HG03280 (cell line): ENCODE results near the gene RAB7B.

Experiments
- ATAC-seq: cut with Tn5 transposase; IDR thresholded peaks from one replicate; pipeline ENCODE4 v1.9.1; 2021; ENCODE audit warnings: mild to moderate bottlenecking, moderate library complexity; ENCODE audit not compliant: unreplicated experiment

The RAB7B gene

GRCh38 chr1:205950826-205951549 is 52.2 kb downstream of the RAB7B start:
- no peak for ATAC-seq

DNA sequence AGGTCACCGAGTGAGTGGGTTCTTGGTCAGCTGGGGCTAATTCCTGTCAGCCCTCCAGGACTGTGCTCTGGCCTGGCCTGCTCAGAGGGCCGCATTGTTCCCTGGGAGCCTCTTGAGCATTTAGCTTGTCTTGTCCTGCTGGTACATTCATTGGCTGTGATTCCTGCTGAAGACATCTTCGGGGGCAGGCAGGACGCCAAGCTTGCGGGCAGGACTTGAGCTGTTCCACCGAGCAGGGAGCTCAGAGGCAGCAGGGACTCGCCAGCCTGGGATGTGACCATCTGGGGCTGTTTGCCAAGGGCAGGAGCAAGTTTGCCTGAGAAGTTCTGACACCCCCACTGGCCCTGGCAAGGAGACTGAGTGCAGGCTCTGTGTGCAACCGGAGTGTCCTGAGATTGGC is 52.9 kb downstream of the RAB7B start:
- ATAC-seq, result no peak

GRCh38 chr1:205949753-205950152 is 53.4 kb downstream of the RAB7B start:
- ATAC-seq, result no peak

GRCh38 chr1:205948886-205949285 is 54.3 kb downstream of the RAB7B start:
- no peak for ATAC-seq

DNA sequence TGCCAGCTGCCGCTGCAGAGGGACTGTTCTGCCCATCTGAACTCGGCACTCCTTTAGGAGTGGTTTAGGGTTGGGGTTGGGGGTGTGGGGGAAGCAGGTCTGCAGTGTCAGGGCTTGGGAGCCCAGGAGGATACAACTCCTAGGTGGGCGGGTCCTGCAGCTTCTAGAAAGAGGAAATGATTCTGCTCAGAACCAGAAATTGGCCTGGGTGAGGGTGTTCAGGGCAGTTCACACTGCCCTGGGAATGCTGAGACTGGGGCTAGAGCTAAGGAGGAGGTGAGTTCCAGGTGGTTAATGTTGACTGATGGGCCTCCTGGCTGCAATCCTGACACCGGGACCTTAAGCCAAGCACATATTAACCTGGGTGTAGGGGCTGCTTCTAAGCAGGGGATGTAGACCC is 55.2 kb downstream of the RAB7B start:
- ATAC-seq, result no peak

DNA sequence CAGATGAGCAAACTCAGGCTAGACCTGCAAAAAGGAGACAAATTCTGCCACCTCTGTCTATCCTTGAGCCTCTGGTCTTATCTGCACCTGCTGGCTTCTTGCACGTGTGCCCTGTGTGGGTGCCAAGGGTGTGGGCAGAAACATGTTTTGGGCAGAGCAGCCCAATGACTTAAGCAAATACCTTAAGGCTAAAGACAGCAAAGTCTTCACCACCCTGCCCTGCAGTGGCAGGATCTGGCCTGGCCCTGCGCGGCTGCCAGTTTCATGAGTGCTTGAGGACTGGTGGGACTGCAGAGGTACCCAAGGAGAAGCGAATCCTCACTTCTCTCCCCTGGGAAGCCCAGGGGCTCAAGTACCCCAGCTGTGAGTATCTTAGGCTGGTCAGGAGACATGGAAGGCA is 56.2 kb downstream of the RAB7B start:
- no peak for ATAC-seq

GRCh38 chr1:205945069-205945468 is 58.1 kb downstream of the RAB7B start:
- ATAC-seq, result no peak

GRCh38 chr1:205944525-205944924 is 58.7 kb downstream of the RAB7B start:
- ATAC-seq, result no peak

DNA sequence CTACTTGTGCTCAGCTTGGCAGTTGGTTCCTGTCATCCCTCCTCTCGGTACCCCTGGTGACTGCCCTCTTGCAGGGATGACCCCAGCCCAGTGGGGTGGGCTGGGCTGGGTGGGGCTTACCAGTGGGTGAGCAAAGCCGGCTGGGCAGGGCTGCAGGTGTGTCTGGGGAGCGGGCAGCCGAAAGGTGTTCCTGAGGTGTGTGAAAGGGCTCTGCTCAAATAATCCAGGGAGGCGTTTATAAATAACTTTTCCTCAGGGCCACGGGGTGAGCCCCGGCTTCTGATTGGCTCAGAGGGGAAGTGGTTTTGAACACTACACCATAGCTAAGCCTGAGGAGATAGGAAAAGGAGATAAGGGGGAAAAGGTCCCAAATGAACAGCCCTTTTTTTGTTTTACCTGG is 60.0 kb downstream of the RAB7B start, which contains the start of gene SLC26A9:
Gene SLC26A9 (minus strand): TSS at position 212 of the 400 bp plus-strand sequence. CDS start 7,636 bp downstream, outside the sequence.
- ATAC-seq, result no peak

DNA sequence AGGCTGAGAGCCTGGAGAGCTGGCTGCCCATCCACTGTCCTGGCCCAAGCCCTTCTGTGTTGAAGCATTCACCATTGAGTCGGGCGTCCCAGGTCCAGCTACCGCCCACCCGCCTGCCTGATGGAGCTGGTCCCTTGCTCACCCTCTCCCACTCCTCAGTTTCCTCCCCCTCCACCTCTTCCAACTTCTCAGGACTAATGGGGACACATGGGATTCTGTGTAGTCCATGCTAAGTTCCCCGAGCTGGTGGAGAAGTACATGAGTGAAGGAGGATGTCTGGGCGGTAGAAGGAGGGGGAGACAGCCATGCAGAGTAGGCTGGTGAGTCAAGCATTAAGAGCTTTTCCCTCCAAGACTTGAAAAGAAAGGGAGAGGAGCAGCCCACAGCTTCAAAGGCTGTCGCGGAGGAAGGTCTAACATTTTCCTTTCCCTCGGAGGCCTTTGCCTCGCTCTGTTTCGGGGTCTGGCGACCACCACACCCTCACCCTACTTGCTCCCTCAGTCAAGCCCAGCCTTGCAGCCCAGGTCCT is 60.5 kb downstream of the RAB7B start:
- no peak for ATAC-seq

GRCh38 chr1:205940710-205941109 is 62.5 kb downstream of the RAB7B start:
- ATAC-seq, result no peak

DNA sequence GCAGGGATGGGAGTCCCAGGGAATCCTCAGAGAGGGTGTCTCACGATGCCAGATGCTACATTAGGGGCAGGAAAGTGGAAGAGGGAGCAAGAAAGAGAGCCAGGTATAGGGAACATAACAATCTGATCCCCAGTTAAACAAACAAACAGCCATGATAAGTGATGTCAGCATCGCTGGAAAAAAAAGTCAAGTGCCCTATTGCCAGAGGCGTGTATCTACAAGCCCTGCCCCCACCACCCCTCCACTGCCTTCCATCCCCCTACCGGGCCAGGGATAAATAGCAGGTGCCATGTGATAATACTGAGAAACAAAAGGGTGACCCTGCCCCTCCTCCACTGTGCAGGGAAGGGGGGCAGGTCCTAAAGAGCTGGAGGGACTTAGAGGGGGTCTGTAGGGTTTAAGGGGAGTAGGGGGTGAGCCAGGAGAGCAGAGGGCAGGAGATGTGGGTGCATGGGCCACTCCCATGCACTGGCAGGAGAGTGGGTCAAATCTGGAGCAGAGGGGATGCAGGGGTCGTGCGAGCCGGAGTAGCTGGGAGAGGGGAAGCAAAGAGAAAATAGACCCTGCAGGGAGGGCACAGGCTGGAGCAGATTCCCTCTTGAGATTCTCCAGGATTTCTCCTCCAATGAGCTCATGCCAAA is 63.4 kb downstream of the RAB7B start:
- ATAC-seq, result no peak

DNA sequence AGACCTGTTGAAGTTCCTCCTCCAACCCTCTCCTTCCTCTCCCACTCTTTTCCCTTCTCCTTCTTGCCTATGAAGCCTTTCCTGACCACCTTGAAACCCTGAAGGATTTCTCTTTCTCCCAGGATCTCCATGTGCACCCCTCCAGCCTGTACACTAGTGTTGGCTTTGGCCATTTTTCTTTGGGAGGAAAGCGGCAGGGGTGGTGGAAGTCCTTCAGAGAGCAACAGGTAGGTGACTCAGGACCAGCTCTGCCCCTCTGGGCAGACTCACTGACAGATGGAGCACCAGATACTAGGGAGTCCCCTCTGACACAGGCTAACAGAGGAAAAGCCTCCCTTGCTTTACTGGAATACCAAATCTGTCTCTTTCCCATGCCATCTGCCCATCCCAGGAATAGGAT is 64.5 kb downstream of the RAB7B start:
- ATAC-seq, result no peak

GRCh38 chr1:205936846-205937586 is 66.2 kb downstream of the RAB7B start:
- ATAC-seq, result no peak

DNA sequence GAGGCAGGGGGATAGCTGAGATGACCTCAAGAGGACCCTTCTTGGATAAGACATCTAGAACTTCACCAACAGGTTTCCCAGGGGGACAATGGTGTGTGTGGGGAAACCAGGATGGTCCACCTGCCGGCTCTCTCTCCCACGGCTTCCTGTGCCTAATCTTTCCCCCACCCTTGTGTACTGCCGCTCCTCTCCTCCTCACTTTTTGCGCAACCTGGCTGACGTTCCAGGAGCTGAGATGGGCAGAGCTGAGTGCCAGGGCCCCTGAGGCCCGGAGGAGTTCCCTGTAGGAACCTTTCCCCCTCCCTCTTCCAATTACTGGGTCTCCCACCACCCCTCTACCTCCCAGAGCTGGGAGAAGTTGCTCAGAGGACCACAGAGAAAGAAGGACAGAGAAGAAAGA is 66.9 kb downstream of the RAB7B start:
- no peak for ATAC-seq

DNA sequence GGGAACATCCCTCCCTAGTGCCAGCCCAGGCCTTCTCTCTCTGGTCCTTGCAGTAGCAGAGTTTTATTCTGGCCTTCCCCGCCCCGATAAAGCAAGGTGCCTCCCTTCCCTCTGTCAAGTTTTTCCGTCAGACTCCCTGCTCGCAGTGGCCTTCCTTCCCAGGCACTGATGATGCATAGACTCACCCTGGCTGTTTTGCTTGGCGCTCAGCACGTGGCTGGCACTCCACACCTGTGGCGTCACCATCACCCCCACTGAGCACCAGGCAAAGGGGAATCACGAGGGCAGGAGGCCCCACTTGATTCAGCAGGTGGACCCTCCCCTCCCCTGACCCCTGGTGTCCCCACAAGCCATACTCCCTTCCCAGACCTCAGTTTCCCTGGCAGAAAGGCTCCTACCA is 67.3 kb downstream of the RAB7B start:
- ATAC-seq, result no peak

DNA sequence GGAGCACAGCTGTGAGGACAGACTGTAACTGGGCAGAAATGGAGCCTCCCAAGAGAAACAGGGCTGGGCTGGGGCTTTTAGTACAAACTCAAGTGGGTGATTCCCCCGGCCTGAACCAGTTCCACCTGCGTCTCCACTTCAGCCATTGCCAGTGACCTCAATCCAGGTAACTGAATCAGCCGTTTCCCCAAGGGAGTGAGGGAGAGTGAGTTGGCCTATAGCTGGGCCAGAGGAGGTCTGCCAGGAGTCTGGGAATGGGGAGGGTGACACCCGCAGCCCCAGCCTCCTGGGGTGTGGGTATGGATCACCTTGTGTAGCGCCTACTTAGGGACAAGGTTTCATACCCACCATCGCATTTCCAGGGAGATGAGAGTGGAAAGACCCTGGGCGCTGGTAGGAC is 68.4 kb downstream of the RAB7B start:
- no peak for ATAC-seq

DNA sequence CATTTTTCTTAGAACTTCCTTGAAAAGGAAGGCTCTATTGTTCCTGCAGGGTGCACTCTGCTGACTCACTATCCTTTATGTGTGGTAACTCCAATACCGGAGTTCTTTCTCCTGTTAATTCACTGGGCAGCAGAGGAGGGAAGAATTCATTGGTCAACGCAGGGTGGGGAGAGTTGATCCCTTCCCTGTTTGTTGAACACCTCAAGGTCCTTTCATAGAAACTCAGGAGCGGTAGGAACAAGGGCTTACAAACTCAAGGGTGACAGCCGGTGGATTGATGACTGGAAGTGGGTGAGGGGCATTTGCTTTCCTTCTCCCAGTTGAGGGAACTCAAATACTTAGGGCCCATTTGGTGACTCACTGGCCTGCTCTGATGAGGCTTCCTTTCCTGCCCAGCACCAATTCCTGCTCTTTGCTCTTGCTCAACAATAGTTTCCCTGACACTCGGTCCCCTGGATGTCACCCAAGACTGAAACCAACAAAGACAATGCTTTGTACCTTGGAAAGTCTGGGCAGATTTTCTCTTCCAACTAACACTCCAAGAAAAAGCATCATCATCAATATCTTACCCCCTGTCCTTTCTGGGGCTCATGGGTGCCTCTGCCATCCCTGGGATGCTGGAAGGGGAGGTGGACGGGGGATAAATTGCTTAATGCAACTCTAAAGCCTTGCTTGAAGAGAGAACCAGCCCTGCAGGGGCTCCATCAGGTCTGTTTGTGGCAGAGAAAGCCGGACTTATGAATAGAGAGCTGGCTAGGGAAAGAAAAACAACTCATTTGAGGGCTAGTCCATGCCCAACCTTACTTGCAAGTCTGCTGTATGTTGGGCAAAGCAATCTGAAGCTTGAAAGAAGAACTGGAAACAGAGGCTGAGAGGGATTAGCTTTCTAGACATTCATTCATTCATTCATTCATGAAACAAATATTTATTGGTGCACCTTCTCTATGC is 69.2 kb downstream of the RAB7B start:
- ATAC-seq, result no peak

DNA sequence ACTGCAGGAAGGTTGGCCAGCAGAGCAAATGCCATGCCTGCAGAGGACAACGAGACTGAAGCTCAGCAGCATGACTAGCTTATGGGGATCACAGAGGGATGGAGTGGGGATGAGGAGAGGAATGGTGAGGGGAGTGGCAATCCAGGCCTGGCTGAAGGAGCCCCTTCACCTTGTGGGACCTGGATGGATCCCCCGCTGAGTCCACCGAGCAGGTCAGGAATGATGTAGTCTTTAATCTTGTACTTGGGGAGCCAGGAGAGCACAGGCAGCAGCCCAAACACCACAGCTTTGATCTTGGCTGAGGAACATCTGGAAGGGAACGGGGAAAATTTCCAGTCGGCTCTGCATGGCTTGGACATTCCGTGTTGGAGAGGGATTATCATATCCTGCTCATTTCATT is 70.4 kb downstream of the RAB7B start:
- ATAC-seq, result no peak

DNA sequence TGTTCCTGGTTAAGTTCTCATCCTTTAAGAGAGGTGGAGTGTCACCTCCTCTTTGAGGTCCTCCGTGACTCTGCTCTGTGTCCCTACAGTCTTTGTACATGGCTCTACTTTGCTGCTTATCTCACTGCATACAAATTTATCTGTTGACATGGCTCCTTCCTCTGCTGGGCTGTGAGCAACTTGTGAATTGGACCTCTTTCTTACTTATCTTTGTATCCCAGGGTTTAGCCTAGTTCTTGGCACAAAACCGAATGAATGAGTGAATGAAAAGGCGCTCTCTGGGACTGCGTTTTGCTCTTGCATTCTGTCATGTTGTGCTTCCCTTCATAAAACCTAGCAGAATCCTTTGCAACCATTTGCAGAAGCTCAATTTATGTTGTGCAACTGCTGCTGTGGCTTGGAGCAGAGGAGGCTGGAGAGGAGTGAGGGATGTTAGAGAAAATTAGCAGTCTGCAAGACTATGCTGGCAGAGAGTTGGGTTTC is 72.4 kb downstream of the RAB7B start:
- no peak for ATAC-seq
